GM18505 (cell line): ENCODE data around the gene LSM4.

ENCODE experiments used
- ATAC-seq: cut with Tn5 transposase; IDR thresholded peaks from one replicate; pipeline ENCODE4 v1.9.1; 2021; ENCODE audit not compliant: unreplicated experiment
- POLR2A ChIP-seq: IDR thresholded peaks from 4 replicates; pipeline ENCODE4 v1.6.1; 2011; ENCODE audit warnings: borderline replicate concordance; ENCODE audit not compliant: insufficient read depth, insufficient read length; ENCODE audit errors: extremely low read depth

The LSM4 gene

DNA sequence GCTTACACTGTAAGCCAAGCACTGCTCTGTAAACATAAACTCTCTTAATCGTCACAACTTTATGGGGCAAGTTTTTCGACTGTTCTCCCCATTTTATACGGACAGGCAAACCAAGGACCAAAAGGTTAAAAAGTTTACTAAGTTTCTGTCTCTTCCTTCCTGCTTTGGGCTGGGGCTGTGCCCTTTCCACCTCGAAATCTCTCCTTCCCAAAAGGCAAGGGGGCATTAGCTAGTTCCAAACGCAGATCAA lies 43.7 kb downstream of the LSM4 start:
- TF ChIP-seq POLR2A, result no peak
- ATAC-seq, result no peak

DNA sequence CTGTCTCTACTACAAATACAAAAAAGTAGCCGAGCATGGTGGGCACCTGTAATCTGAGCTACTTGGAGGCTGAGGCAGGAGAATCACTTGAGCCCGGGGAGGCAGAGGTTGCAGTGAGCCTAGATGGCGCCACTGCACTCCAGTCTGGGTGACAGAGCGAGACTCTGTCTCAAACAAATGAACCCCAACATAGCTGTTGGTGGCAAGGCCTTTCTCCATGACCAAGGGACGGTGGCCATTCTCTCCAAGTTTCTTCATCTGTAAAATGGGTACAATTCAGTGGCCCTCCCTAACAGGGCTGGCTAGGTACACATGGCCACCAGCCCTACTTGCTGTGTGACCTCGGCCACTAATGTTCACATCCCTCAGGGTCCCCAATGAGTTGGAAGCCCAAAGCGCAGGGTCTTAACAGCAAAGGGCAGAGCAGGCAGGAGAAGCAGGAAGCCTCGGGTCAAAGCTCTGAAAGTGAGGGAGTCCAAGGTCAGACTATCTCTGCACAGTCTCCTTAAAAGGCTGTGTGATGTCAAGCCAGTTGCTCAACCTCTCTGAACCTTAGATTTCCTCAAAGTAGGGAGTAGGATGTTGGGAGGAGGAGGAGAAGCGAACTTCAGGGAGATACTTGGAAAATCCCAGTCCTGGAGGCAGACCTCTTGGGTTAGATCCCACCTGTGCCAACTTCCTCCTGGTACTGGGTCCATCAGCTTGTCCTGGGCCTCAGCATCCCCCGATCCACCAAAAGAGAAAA lies 44.2 kb downstream of the LSM4 start:
- TF ChIP-seq POLR2A, result no peak
- ATAC-seq, result no peak

DNA sequence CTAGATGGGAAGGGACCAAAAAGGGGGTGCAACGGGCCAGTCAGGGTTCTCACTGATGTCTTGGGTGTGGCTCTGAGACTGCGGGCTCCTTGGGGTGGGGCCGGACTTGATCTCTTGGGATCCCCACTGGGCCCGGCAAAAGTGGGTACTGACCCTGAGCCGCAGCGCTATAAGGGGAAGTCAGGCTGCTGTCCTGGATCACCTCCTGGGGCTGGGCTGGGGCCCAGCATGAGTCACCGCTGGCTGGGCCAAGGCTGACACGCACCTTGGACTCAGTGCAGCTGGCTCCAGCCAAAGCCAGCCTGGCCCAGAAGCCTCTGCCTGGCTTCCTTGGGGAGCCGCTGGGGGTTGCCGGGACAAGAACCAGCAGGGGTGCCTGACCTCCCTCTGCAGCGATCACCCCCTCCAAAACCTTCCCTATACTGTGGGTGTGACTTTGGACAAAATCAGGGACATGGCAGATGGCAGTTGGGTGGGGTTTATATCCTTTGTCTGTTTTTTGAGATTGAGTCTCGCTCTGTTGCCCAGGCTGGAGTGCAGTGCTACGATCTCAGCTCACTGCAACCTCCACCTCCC lies 48.0 kb downstream of the LSM4 start:
- no peak for TF ChIP-seq POLR2A

DNA sequence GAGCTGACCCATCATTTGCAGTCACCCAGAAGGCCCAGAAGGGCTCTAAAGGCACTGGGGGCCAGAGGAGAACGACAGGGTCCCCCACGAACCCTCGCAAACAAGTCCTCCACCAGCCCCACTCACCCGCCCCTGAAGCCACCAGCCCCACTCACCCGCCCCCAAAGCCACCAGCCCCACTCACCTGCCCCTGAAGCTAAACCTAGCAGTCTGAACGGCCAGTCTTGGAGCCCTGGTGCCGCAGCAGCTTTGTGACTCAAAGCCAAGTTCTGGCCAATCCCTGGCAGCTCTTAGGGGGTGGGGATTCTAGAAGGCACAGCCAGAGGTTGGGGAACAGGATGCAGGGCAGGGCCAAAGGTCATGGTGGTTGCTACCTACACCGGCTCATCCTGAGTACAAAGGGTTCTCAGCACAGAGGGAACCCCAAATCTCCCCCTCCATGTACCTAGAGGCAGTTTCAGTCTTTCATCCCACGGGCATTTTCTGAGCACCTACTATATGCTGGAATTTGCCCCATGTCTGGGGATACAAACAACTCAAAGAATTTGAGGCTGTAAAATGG lies 48.6 kb downstream of the LSM4 start, which contains the start of gene IQCN:
IQCN (minus strand) TSS at position 234 of the 562 bp plus-strand sequence. CDS start 4,974 bp downstream, outside the sequence.
- no peak for TF ChIP-seq POLR2A
- no peak for ATAC-seq

More for the DNA sequence above, 48.0 kb downstream of the LSM4 start:
- ATAC-seq, result no peak

DNA sequence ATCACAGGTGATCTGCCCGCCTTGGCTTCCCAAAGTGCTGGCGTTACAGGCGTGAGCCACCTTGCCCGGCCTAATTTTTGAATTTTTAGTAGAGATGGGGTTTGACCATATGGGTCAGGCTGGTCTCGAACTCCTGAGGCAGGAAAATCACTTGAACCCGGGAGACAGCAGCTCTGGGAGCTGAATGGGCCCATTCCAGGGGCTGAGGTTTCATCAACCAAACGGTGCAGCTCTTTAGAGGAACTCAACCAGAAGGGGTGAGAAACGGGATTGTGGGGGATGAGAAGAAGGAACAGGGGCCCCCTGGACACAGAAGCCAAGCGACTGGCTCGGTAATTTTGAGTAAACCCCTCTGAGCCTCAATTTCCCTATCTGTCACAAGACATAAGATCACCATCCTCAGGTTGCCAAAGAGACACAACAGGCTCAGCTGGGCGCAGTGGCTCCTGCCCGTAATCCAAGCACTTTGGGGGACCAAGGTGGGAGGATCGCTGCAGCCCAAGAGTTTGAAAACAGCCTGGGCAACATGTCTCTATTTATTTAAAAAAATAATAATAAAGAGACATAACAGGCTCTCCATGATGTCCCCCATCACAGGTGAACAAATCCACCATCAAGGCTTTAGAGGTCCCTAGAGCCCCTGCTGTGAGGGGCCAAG lies 49.2 kb downstream of the LSM4 start:
- TF ChIP-seq POLR2A, result no peak
- no peak for ATAC-seq

DNA sequence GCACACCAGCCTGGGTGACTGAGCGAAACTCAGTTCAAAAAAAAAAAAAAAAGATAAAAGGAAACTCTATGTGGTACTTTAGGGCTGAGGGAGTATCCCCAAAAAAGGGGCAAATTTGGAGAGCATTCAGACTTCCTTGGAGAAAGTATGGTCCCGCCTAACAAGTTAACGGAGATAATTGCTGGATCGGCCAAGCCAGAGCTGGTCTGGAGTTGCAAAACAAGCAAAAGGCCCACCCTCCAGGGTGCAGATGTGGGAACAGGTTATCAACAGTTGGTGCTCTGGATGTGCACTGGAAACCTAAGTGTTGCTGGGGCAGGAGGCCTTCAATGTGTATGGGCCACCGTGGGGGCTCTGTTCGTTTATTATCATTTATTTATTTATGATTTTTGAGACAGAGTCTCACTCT lies 51.4 kb downstream of the LSM4 start:
- no peak for TF ChIP-seq POLR2A
- no peak for ATAC-seq

DNA sequence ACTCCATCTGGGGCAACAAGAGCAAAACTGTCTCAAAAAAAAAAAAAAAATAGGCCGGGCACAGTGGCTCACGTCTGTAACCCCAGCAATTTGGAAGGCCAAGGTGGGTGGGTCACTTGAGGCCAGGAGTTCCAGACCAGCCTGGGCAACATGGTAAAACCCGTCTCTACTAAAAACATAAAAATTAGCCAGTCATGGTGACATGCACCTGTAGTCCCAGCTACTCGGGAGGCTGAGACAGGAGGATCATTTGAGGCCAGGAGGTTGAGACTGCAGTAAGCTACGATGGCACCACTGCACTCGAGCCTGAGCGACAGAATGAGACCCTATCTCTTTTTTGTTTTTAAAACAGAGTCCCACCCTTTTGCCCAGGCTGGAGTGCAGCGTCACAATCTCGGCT lies 52.5 kb downstream of the LSM4 start:
- TF ChIP-seq POLR2A, result no peak
- no peak for ATAC-seq

DNA sequence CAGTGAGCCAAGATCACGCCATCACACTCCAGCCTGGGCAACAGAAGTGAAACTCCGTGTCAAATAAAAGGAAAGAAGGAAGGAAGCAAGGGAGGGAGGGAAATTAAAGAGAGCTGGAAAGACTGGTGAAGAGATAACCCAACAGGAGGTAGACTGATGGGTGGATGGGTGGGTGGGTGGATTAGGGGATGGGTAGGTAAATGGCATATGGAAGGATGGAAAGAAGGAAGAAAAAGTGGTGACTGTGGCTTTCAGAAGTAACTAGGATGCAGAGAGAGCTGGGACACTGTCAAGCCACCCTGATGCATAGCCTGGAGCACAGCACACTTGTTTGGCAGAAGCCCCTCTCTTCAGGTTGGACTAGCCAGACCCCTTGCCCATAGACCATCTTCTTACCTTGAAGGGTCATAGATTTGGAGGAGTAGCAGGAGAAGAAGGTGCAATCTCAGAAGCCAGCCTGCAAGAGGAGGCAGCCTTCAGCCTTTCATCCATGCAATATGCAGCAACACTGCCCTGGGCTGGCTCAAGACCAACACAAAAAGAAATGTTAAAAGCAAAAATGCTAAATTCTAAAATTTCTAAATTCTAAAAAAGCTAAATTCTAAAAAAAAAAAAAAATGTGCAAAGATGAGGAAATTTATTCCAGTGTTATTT lies 53.7 kb downstream of the LSM4 start:
- no peak for TF ChIP-seq POLR2A
- no peak for ATAC-seq

DNA sequence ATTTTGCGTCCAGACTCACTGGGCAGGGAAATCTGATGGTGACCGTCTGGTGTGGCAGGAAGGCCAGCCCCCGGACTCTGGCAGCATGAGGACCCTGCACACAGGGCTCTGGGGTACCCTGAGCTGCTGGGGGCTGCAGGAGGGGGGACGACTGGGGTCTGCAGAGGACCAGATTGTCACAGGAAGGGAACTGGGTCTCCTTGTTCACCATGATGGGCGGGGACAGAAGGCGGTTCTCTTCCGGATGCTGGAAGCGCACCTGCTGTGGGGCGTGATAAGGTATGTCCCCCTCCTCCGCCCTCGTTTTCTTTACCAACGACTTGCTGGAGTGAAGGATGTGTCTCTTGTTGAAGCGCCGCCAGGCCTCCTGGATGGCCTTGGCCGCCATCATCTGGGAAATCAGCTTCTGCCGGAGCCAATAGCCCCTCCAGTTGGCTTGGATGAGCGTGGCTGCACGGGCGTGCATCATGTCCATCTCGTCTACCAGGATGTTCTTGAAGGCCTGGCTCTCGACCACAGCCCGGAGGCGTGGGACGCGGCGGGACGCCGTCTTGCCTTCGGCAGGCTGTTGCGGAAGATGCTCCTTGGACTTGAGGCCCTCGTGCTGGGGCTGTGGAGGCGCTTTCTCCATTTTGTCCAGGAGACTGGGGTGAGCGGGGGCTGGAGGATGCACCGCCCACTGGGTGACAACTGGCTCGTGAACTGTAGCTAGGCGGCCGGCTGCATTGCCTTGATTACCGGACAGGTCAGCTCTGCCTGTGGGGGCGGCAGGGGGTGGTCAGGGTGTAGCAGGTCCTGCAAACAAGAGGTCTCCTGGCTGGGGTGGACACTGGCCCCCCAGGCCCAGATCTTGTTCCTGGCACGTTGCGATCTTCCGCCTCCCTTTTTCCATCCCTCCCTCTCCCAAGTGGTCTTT lies 55.8 kb downstream of the LSM4 start:
- no peak for ATAC-seq
- TF ChIP-seq POLR2A, result no peak

DNA sequence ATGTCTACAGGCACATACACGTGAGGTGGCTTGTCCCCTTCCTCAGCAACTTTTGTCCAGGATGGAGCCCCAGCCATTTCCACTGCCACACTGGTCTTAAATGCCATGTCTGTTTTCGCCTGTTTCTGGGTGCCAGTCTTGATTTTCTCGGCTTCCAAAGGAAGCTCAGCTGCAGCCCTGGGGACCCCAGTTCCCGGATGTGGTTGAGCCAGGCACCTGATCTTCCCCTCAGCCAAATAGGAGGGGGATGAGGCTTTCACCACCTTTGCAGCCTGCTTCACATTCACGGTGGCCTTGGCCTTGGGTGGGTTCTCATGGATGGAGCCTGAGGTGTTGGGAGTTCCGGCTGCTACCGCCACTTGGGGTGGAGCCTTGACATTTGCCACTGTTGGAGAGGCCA lies 57.3 kb downstream of the LSM4 start:
- no peak for ATAC-seq
- no peak for TF ChIP-seq POLR2A

DNA sequence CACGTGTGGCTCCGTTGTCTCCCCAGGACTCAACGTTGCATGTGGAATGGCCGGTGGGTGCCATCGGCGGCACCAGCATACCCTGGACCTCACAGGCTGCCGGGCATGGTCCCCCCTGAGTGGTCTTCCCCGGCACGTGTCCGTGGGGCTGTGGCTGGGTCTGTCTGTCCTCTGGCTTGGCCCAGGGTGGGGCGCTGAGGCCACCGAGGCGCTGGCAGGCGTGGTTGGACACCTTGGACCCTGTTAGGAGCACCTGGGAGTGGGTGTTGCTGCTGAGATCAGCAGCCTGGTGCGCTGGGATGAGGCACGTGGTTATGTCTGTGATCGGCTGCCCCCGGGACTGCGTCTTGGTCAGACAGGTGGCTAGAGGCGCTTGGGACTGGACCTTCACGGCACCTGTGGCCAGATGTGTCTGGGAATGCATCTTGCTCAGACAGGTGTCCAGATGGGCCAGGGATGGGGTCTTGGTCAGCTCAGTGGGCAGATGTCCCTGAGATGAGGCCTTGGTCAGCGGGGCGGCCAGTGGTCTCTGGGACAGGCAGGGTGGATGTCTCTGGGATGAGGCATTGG lies 57.8 kb downstream of the LSM4 start:
- no peak for TF ChIP-seq POLR2A
- no peak for ATAC-seq

DNA sequence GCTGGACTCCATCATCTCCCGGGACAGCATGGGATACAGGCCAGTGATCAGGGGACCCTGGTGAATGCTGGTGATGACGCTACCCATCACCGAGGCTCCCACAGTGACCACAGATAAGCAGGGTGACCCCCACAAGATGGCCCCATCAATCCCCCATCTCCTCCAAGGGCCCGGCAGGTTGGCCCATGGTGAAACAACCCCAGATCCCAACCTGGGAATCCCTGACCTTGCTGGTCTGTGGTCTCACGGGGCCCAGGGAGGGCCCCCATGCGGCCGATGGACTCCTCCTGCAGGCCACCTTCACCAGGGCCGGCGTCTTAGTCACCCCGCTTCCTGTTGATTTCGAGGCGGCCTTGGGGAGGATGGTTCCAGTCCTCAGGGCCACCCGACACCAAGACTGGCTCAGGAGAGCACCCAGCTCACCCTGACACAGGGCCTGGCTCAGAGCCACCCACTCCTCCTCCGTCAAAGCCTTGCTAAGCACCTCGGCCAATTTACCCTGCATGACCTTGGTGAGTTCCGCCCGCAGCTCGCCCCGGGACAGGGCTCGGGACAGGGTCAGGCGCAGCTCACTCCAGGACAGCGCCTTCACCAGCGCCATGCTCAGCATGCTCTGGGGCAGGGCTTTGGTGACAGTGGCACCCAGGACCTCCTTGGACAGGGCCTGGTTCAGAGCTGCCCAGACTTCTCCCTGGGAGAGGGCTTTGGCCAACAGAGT lies 58.6 kb downstream of the LSM4 start:
- TF ChIP-seq POLR2A, result no peak
- ATAC-seq, result no peak
